Uterus (tissue), 2 donors: ENCODE data around the gene CCDC137.

Experiments used
- POLR2A ChIP-seq, 2 donors: fragments of 450-650 bp; IDR thresholded peaks; one replicate each; pipeline ENCODE4 v1.6.1; 2016; ENCODE audit warnings: antibody characterized with exemption in 2 of 2, mild to moderate bottlenecking in 1 of 2, moderate library complexity in 1 of 2
- TF ChIP-seq, protein P1 (sequence below), 4 experiments: fragments of 200-600 bp in 2 of 4; fragments of 450-650 bp in 2 of 4; sonication (generic) in 2 of 4; IDR thresholded peaks; one replicate each; pipeline ENCODE4 v1.5.1; 2016 to 2019; ENCODE audit warnings: antibody characterized with exemption in 4 of 4, mild to moderate bottlenecking in 2 of 4, moderate library complexity in 1 of 4

DNA sequence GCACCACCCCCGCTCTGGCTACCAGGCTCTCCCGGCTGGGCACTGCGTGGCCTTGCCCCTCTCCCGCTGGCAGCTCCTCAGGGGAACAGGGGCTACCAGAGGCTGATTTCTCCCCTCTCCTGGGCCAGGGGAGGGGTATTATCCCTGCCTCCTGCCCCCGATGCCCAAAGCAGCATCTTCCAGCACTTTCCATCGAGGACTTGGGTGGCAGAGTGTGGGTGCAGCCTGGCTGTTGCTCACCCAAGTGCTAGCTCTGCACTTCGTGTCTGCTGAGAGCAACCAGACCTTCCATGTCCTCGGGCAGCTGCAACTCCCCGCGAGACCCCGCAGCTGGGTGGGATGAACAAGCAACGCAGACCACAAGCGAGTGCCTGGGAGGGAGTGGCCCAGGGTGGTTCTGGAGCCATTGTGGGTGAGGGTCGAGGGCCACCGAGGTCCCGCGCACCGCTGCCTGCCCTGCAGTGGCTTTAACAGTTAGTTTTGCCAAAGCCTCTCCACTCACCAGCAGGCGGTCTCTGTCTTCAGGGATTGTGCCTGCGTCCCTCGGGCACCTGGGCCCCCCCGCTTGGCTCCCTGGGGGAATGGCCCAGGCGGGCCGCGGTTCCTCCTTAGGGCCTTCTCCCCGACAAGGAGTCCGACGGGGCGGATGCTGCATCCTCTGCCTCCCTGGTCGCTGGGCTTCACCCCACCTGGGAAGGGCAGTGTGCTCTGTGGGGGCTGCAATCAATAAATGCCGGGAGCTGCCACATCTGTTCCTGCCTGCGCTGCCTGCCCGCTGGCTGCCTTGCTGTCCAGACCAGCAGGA is 53.9 kb downstream of the CCDC137 start:
- TF ChIP-seq, protein P1, sequence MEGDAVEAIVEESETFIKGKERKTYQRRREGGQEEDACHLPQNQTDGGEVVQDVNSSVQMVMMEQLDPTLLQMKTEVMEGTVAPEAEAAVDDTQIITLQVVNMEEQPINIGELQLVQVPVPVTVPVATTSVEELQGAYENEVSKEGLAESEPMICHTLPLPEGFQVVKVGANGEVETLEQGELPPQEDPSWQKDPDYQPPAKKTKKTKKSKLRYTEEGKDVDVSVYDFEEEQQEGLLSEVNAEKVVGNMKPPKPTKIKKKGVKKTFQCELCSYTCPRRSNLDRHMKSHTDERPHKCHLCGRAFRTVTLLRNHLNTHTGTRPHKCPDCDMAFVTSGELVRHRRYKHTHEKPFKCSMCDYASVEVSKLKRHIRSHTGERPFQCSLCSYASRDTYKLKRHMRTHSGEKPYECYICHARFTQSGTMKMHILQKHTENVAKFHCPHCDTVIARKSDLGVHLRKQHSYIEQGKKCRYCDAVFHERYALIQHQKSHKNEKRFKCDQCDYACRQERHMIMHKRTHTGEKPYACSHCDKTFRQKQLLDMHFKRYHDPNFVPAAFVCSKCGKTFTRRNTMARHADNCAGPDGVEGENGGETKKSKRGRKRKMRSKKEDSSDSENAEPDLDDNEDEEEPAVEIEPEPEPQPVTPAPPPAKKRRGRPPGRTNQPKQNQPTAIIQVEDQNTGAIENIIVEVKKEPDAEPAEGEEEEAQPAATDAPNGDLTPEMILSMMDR (IDR thresholded peaks at IDR 0.05): no peak
- no peak for TF ChIP-seq POLR2A (IDR thresholded peaks at IDR 0.05)
